NCI-H1436 treated with DMSO at 0.1 percent for 48 hours (cell line): ENCODE measurements around the gene LRIT1.

Source experiments
- DNase-seq: peaks from one replicate; lab custom pipeline; 2025; lab: John Stamatoyannopoulos, UW

LRIT1 gene

GRCh38 chr10:84193327-84193726 lies 48.0 kb downstream of the LRIT1 start:
- DNase-seq: no peak

GRCh38 chr10:84191106-84191505 lies 50.2 kb downstream of the LRIT1 start:
- no peak for DNase-seq

- no peak for DNase-seq
These were observed 50.7 kb downstream of the LRIT1 start for GRCh38 chr10:84190621-84191020.

- DNase-seq: no peak
These were observed 52.5 kb downstream of the LRIT1 start for GRCh38 chr10:84188815-84189214.

GRCh38 chr10:84185526-84186175 lies 55.7 kb downstream of the LRIT1 start:
- DNase-seq: no peak

- no peak for DNase-seq
These were observed 56.8 kb downstream of the LRIT1 start for GRCh38 chr10:84184517-84184916.

- DNase-seq: no peak
These were observed 59.7 kb downstream of the LRIT1 start for GRCh38 chr10:84181631-84182030.
